Vagina (tissue), 2 donors: ENCODE data around the gene TPST2.

ENCODE experiments used
- CTCF ChIP-seq, 3 experiments: fragments of 450-650 bp in 2 of 3; fragments of 200-600 bp in 1 of 3; sonication (generic) in 1 of 3; IDR thresholded peaks; one replicate each; pipeline ENCODE4 v1.5.1; 2017 to 2019; ENCODE audit warnings: antibody characterized with exemption in 3 of 3, mild to moderate bottlenecking in 2 of 3, moderate library complexity in 2 of 3
- POLR2A ChIP-seq, 2 donors: fragments of 450-650 bp; IDR thresholded peaks; one replicate each; pipeline ENCODE4 v1.6.1; 2017; ENCODE audit warnings: antibody characterized with exemption in 2 of 2, mild to moderate bottlenecking in 2 of 2, moderate library complexity in 2 of 2
- POLR2AphosphoS5 ChIP-seq, 2 donors: sonication (generic); formaldehyde crosslinking; IDR thresholded peaks; one replicate each; pipeline ENCODE4 v1.9.0; 2017; ENCODE audit warnings: antibody characterized with exemption in 2 of 2, mild to moderate bottlenecking in 2 of 2, low read depth in 1 of 2; ENCODE audit not compliant: insufficient read depth in 1 of 2

- TF ChIP-seq CTCF (IDR thresholded peaks at IDR 0.05) (no peak), POLR2A (IDR thresholded peaks at IDR 0.05) (no peak), POLR2AphosphoS5 (IDR thresholded peaks at IDR 0.05; ENCODE audit: insufficient read depth in 1 of 2, low read depth in 1 of 2) (no peak)
Observed at GRCh38 chr22:26534171-26534855, 55.6 kb downstream of the TPST2 start.
